Measurements from ENCODE around the gene AP1B1. TPM values are rescaled to one million over a fixed set of nuclear protein-coding genes. Genes with fewer than 3 reads are reported as not detected.

AP1B1 gene
- total and polyA plus RNA-seq, 4 donors: 17.6 to 63.4 (median 44.0) TPM

DNA sequence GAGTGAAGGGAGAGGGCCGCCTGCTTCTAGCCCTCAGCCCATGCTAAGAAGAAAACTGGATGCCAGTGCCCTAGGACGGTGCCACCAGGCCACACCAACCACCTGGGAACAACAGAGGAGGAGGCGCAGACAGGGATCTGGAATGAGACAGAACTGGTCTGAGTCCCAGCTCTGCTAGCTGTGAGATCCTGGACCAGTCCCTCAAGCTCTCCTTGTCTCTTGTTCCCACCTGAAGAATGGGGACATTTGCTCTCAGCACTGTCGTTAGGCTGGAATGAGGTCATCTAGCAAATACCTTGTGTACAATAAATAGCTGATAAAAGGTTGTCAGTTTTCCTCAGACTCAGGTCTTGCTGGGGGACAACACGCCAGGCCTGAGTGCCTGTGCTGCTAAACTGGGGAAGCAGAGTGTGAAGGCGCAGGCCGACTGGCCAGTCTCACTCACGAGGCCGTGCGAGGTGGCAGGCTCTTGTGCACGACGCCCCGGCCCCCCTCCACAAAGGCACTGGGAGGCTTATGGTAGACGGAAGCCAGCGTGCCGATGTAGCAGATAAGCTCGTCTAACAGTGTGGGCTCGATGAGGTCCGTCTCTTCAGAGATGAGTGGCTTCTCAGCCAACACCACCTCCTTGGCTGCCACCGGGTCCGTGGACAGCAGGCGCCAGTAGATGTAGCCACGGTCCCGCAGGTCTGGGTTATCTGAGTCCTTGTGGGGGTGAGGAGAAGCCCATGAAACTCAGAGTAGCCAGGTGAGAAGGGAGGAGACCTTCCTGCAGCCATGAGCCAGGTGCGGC is 47.1 kb downstream of the AP1B1 start:
- Histone ChIP-seq H3K4me1 (ENCODE audit: control insufficient read depth in 4 of 4, insufficient read depth in 4 of 4, low read length in 3 of 4) (peaks cover 4 to 41% (median 32%) of the 10 kb centered on the region in 4 donors), H3K36me3 (ENCODE audit: control insufficient read depth in 4 of 4, insufficient read depth in 3 of 4, low read depth in 1 of 4, low read length in 3 of 4) (peaks cover 10 to 39% (median 21%) of the 10 kb centered on the region in 4 donors), H3K4me3 (ENCODE audit: low read depth in 1 of 3, low read length in 3 of 3) (no peak overlapping the region), H3K27me3 (ENCODE audit: control insufficient read depth in 4 of 4, insufficient read depth in 4 of 4, low read length in 3 of 4) (no peaks in the 10 kb centered on the region), H3K9me3 (ENCODE audit: control insufficient read depth in 4 of 4, low read length in 3 of 4) (no peaks in the 10 kb centered on the region), H3K9ac (ENCODE audit: low read depth in 1 of 2, low read length in 2 of 2) (no peak overlapping the region), H3K27ac (ENCODE audit: low read depth in 1 of 2, low read length in 2 of 2) (no peak overlapping the region)
- TF ChIP-seq EGR1 (IDR thresholded peaks at IDR 0.05; ENCODE audit: low read depth in 2 of 2) (no peak), MAX (IDR thresholded peaks at IDR 0.05) (no peak), RAD21 (IDR thresholded peaks at IDR 0.05) (no peak), HNF4G (IDR thresholded peaks at IDR 0.05) (no peak), REST (IDR thresholded peaks at IDR 0.05) (no peak), NR2F2 (IDR thresholded peaks at IDR 0.05) (no peak)
- WGBS: 96% methylated on average over 25 of the region's 25 CpGs
- no peak for DNase-seq (ENCODE audit: low spot score)

GRCh38 chr22:29340566-29340965 is 47.8 kb downstream of the AP1B1 start:
- DNase-seq (ENCODE audit: low spot score): no peak
- H3K4me1 ChIP-seq (ENCODE audit: control insufficient read depth in 4 of 4, insufficient read depth in 4 of 4, low read length in 3 of 4): peaks cover 6 to 43% (median 34%) of the 10 kb centered on the region in 4 donors
- H3K27me3 ChIP-seq (ENCODE audit: control insufficient read depth in 4 of 4, insufficient read depth in 4 of 4, low read length in 3 of 4): no peaks in the 10 kb centered on the region
- 96% methylated on average over 8 of the region's 8 CpGs for WGBS
- H3K9me3 ChIP-seq (ENCODE audit: control insufficient read depth in 4 of 4, low read length in 3 of 4): no peaks in the 10 kb centered on the region
- no peak overlapping the region for H3K4me3 ChIP-seq (ENCODE audit: low read depth in 1 of 3, low read length in 3 of 3)
- no peak overlapping the region for H3K27ac ChIP-seq (ENCODE audit: low read depth in 1 of 2, low read length in 2 of 2)
- H3K9ac ChIP-seq (ENCODE audit: low read depth in 1 of 2, low read length in 2 of 2): no peak overlapping the region
- H3K36me3 ChIP-seq (ENCODE audit: control insufficient read depth in 4 of 4, insufficient read depth in 3 of 4, low read depth in 1 of 4, low read length in 3 of 4): peaks cover 12 to 39% (median 19%) of the 10 kb centered on the region in 4 donors
- TF ChIP-seq, protein P1, sequence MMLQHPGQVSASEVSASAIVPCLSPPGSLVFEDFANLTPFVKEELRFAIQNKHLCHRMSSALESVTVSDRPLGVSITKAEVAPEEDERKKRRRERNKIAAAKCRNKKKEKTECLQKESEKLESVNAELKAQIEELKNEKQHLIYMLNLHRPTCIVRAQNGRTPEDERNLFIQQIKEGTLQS (IDR thresholded peaks at IDR 0.05): no peak
- no peak for TF ChIP-seq TAF1 (conservative IDR thresholded peaks at IDR 0.05)
- no peak for TF ChIP-seq SP1 (IDR thresholded peaks at IDR 0.05)
- TF ChIP-seq GABPA (IDR thresholded peaks at IDR 0.05 in 1 of 2, conservative IDR thresholded peaks at IDR 0.05 in 1 of 2): no peak
- TF ChIP-seq FOXA1 (IDR thresholded peaks at IDR 0.05): no peak
- TF ChIP-seq MAX (IDR thresholded peaks at IDR 0.05): no peak
- TF ChIP-seq JUND (IDR thresholded peaks at IDR 0.05): no peak
- no peak for TF ChIP-seq YY1 (IDR thresholded peaks at IDR 0.05)
- no peak for TF ChIP-seq REST (IDR thresholded peaks at IDR 0.05)
- TF ChIP-seq EGR1 (IDR thresholded peaks at IDR 0.05; ENCODE audit: low read depth in 2 of 2): no peak
- TF ChIP-seq NR2F2 (IDR thresholded peaks at IDR 0.05): no peak
- no peak for TF ChIP-seq FOXA2 (IDR thresholded peaks at IDR 0.05)
- TF ChIP-seq HNF4G (IDR thresholded peaks at IDR 0.05): no peak
- no peak for TF ChIP-seq RAD21 (IDR thresholded peaks at IDR 0.05)
